T-helper 1 cell (primary cell): ENCODE measurements around the gene TOMT.

Experiments
- DNase-seq, 5 donors: peaks; one replicate each; pipeline ENCODE4 v3.0.0-alpha.2; 2012 to 2020

Gene TOMT

GRCh38 chr11:72088076-72088808 lies 17.5 kb upstream of the TOMT start:
- no peak for DNase-seq

GRCh38 chr11:72091292-72091691 lies 14.4 kb upstream of the TOMT start:
- peak; percentile 19 to 62 (median 49) for DNase-seq

GRCh38 chr11:72098741-72099140 lies 7.0 kb upstream of the TOMT start:
- no peak for DNase-seq

- DNase-seq: no peak
Observed at GRCh38 chr11:72100009-72100408, 5.7 kb upstream of the TOMT start.

- no peak for DNase-seq
Observed at GRCh38 chr11:72100462-72100861, 5.3 kb upstream of the TOMT start.

GRCh38 chr11:72102162-72102561 lies 3.6 kb upstream of the TOMT start:
- DNase-seq: no peak

- no peak for DNase-seq
Observed at GRCh38 chr11:72102631-72102945, 3.1 kb upstream of the TOMT start.

- peak; percentile 93 to 98 (median 96) for DNase-seq
Observed at GRCh38 chr11:72102946-72103753, 2.6 kb upstream of the TOMT start, which contains the start of gene LAMTOR1. LAMTOR1 (minus strand) TSS chr11:72103297; CDS start chr11:72103224, 73 bp downstream.

- no peak for DNase-seq
Observed at GRCh38 chr11:72103754-72104167, 2.0 kb upstream of the TOMT start.

- no peak for DNase-seq
Observed at GRCh38 chr11:72111300-72112142, 5.8 kb downstream of the TOMT start.

GRCh38 chr11:72112143-72112977 lies 6.6 kb downstream of the TOMT start, which contains the start of gene ANAPC15:
ANAPC15 (minus strand) TSS chr11:72112695; CDS start chr11:72111276, 1,419 bp downstream.
- peak; percentile 92 to 99 (median 97) for DNase-seq

GRCh38 chr11:72112978-72113808 lies 7.5 kb downstream of the TOMT start:
- no peak for DNase-seq

- no peak for DNase-seq
Observed at GRCh38 chr11:72114570-72114969, 8.8 kb downstream of the TOMT start.

GRCh38 chr11:72116019-72116755 lies 10.5 kb downstream of the TOMT start:
- no peak for DNase-seq

GRCh38 chr11:72119198-72119597 lies 13.5 kb downstream of the TOMT start:
- no peak for DNase-seq

GRCh38 chr11:72120930-72121329 lies 15.2 kb downstream of the TOMT start:
- no peak for DNase-seq

- DNase-seq: no peak
Observed at GRCh38 chr11:72122607-72123006, 16.9 kb downstream of the TOMT start.

- DNase-seq: no peak
Observed at GRCh38 chr11:72123117-72123653, 17.5 kb downstream of the TOMT start.

- DNase-seq: no peak
Observed at GRCh38 chr11:72124046-72124445, 18.3 kb downstream of the TOMT start.

GRCh38 chr11:72125956-72126355 lies 20.2 kb downstream of the TOMT start:
- DNase-seq: no peak
